GM13977 (cell line): ENCODE measurements around the gene KCTD20.

Source experiments
- DNase-seq: peaks from one replicate; pipeline ENCODE4 v3.0.0; 2012; ENCODE audit warnings: low spot score
- in situ Hi-C: fragments of 300-500 bp; cut with MboI; formaldehyde crosslinking; loops from one replicate; pipeline ENCODE4 v1.12.0; 2022; ENCODE audit warnings: low sequenced_read_pairs, low pct_unique_long_range_greater_than_20kb, mixed read lengths, inconsistent platforms; ENCODE audit not compliant: unreplicated experiment
- TF ChIP-seq, protein P1 (sequence below): IDR thresholded peaks from 2 replicates; pipeline ENCODE4 v1.5.1; 2012; ENCODE audit warnings: mild to moderate bottlenecking, control low read depth; ENCODE audit not compliant: insufficient read depth; ENCODE audit errors: extremely low read depth, missing control alignments

KCTD20 gene

DNA sequence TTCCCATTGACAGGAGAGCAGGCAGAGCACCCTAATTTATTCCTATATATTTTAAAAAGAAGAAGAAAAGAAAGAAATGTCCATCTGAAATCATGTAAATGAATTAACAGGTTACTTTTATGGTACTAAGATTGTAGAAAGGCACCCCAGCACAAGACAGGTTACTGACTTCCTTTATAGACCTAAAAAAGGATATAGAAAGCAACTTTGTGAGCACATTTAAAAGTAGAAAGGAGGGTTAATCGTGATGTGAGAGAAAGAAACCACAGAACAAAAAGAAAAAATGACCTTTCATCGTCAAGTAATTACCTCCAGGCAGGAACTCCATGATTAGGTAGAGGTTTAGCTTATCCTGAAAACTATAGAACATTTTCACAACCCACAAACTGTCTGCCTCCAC is 74.6 kb downstream of the KCTD20 start:
- in situ Hi-C loops = no loop called here
- TF ChIP-seq, protein P1, sequence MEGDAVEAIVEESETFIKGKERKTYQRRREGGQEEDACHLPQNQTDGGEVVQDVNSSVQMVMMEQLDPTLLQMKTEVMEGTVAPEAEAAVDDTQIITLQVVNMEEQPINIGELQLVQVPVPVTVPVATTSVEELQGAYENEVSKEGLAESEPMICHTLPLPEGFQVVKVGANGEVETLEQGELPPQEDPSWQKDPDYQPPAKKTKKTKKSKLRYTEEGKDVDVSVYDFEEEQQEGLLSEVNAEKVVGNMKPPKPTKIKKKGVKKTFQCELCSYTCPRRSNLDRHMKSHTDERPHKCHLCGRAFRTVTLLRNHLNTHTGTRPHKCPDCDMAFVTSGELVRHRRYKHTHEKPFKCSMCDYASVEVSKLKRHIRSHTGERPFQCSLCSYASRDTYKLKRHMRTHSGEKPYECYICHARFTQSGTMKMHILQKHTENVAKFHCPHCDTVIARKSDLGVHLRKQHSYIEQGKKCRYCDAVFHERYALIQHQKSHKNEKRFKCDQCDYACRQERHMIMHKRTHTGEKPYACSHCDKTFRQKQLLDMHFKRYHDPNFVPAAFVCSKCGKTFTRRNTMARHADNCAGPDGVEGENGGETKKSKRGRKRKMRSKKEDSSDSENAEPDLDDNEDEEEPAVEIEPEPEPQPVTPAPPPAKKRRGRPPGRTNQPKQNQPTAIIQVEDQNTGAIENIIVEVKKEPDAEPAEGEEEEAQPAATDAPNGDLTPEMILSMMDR = no peak
- DNase-seq = no peak

DNA sequence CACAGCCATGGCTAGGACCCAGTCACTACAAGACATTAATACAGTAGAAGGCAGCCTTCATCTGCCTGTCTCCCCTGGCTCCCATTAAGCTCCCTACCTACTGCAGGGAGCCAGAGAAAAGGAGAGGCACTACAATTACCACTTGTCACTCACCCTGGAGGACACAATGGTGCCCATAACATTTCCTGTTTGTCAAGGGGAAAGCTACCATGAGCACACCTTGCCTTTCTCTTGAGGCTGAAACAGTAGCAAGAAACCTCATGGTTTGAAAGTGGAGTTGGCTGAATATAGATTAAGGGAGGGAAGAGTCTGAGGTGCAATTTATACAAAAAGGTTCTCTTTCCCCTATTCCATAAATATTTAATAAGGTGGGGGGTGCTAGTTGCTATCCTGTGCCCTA is 76.6 kb downstream of the KCTD20 start:
- in situ Hi-C loops = no loop called here
- no peak for DNase-seq
- TF ChIP-seq, protein P1 = no peak

DNA sequence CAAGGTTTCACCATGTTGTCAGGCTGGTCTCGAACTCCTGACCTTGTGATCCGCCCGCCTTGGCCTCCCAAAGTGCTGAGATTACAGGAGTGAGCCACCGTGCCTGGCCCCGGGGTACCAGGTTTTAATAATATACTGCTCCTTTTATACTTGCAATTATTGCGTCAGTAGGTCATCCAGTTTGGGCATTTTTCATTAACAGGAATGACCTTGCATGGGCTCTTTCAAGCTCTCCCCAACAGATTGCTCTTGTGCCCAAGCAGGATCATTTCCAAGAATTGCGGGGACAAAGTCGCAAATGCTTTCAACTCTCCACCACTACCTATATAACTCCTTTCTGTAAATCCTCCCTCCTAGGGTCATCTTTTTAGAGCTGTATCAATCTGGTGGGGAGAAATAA is 80.7 kb downstream of the KCTD20 start:
- in situ Hi-C loops = no loop called here
- TF ChIP-seq, protein P1 = no peak
- DNase-seq = no peak

DNA sequence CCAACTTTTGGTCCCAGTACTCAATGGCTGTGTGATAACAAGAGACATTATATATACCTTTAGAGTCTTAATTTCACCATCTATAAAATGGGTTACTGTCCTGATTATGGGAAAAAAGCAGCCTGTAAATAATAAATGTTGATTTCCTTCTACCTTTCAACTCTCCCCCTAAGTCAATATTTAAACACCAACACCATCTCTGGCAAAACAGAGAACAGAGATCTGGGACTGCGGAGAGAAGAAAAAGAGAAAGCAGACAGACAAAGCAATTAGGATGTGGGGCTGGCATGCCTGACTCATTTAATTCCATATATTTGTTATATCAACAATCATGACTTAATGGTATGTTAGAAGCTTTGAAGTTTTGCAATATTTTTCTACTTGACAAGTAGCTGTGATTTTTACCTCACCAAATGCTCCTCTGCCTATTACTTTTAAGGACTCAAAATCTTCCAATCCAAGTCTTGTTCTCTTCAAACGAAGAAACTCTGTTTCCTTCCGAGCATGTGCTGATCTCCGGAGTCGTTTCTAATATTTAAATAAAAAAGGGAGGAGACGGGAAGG is 81.2 kb downstream of the KCTD20 start:
- TF ChIP-seq, protein P1 = no peak
- in situ Hi-C loops = no loop called here
- DNase-seq = no peak

DNA sequence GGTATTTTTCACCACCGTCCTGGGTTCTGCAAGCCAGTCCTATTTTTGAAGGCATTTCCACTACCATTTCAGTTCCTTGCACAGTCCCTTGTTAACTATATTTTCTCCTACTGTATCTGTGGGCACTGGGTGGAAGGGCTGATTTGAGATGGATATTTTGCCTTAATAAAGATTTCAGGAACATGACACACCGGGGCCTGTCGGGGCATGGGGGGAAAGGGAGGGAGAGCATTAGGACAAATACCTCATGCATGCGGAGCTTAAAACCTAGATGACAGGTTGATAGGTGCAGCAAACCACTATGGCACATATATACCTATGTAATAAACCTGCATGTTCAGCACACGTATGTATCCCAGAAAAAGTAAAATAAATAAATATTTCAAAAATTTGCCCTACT is 82.1 kb downstream of the KCTD20 start:
- in situ Hi-C loops = no loop called here
- TF ChIP-seq, protein P1 = no peak
- no peak for DNase-seq

DNA sequence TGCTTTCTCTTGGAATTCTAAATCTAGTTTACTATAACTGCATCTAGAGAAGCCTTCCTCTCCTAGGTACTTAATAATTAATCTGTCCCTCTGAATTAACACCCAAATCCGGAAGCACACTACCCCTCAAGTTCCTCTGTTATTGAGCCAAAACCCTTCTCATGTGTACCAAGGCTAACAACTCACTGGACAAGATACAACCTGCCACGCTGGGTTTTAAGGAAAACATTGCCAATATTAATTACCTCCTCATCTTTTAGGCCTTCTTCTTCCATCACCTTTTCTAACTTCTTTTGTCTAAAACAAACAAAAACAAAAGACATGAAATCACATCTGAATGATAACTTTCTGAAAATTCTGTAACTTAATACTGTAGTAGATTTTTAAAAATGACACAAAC is 82.5 kb downstream of the KCTD20 start:
- DNase-seq = no peak
- in situ Hi-C loops = no loop called here
- TF ChIP-seq, protein P1 = no peak

DNA sequence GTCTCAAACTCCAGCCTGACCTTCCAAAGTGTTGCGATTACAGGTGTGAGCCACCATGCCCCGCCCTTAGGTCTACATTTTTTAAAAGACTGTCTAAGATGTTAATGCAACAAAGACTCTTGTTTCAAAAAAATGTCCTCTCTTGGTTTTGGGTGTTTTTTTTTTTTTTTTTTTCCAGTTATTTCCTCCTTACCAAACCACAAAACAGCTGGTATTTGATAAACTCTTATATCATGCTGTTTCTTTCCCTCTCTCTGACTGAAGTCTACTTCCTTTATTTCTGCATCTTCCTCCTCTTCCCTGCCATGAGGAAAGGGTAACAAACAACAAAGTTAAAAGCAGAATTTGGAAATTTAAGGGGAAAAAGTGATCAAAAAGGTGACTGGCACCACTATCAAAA is 83.3 kb downstream of the KCTD20 start:
- DNase-seq = no peak
- TF ChIP-seq, protein P1 = no peak
- in situ Hi-C loops = no loop called here
